ENCODE measurements around the gene NRP1.

DNA sequence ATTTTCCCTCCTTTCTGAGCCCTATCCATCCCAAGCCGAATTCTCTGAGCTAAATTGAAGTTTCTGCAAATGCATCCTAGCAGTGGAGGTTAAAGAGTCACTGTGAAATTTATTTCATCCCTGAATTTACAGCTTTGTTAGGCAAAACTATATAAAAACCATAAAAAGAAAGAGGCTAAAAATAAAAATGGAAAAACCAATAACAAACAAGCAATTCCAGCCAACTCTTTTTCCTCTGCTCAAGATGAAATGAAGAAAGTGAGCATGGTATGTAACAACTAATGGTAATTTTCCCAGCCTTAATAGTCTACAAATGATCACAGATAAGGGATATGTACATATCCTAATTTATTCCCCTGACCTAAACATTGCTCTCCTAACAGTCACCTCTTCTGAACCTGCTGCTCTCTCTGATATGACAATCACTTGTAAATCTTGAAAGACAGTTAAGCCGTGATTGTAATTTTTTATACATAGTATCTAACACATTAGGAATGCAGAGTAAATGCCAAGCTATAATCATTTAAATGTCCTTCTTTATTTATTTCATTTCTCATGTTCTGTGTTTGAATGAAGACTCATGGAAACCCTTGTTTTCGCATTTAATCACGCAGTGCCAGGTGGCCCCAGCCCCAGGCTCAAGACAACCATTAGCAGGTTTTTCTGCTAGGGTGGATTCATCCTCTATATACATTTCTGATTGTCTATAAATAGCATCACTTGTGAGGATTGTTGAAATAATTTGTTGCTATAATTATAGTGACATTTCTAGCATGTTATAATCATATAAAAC is 48.6 kb upstream of the NRP1 start:
- TF ChIP-seq CTCF (IDR thresholded peaks at IDR 0.05; ENCODE audit: low read depth, low read length, missing input control), result no peak
- TF ChIP-seq, protein P1, sequence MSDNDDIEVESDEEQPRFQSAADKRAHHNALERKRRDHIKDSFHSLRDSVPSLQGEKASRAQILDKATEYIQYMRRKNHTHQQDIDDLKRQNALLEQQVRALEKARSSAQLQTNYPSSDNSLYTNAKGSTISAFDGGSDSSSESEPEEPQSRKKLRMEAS (IDR thresholded peaks at IDR 0.05), result no peak
